Testis (tissue), 3 donors: ENCODE results near the gene KIF4B. TPM values are rescaled to one million over a fixed set of nuclear protein-coding genes. Genes with fewer than 3 reads are reported as not detected.
"Not testable (repeated sequence)": the region's sequence is repeated elsewhere in the genome, so short reads cannot be mapped to it uniquely, and the experiment has no call there.

Experiments used
- DNase-seq: peaks from one replicate; pipeline ENCODE4 v3.0.0-alpha.2; 2019
- H3K27ac ChIP-seq, 2 donors: fragments of 200-600 bp; sonication (generic); one replicate each; pipeline ENCODE4 v1.5.1; 2019
- H3K27me3 ChIP-seq: fragments of 200-600 bp; sonication (generic); one replicate; pipeline ENCODE4 v1.5.1; 2019
- H3K36me3 ChIP-seq: fragments of 200-600 bp; sonication (generic); one replicate; pipeline ENCODE4 v1.5.1; 2017; ENCODE audit warnings: low read depth; ENCODE audit errors: missing control alignments
- H3K4me1 ChIP-seq: fragments of 200-600 bp; sonication (generic); one replicate; pipeline ENCODE4 v1.5.1; 2019
- H3K4me3 ChIP-seq, 2 donors: fragments of 200-600 bp; sonication (generic); one replicate each; pipeline ENCODE4 v1.5.1; 2017 to 2019
- H3K9me3 ChIP-seq: fragments of 200-600 bp; sonication (generic); one replicate; pipeline ENCODE4 v1.5.1; 2017
- CTCF ChIP-seq, 3 experiments: fragments of 450-650 bp in 2 of 3; fragments of 200-600 bp in 1 of 3; sonication (generic) in 1 of 3; IDR thresholded peaks; one replicate each; pipeline ENCODE4 v1.5.1; 2016 to 2019; ENCODE audit warnings: antibody characterized with exemption in 3 of 3, mild to moderate bottlenecking in 2 of 3, moderate library complexity in 1 of 3
- POLR2A ChIP-seq: fragments of 450-650 bp; IDR thresholded peaks from one replicate; pipeline ENCODE4 v1.6.1; 2017; ENCODE audit warnings: antibody characterized with exemption, mild to moderate bottlenecking, moderate library complexity
- WGBS, 2 donors: methylation state at CpG; one replicate each; pipeline ENCODE4 v1.1.5; 2018; 5-methylcytosine and 5-hydroxymethylcytosine counted together
- intact Hi-C: fragments of 100-400 bp; cut with DNase I; formaldehyde crosslinking; loops from one replicate; pipeline ENCODE4 v1.15.1; 2023; ENCODE audit warnings: low total_unique reads
- polyA plus RNA-seq: library from polyadenylated mRNA; stranded (reverse); fragments of 350-450 nt; fragmentation: Illumina TruSeq; extraction: RNeasy Lipid Tissue Mini Kit (QIAGEN cat#74804); gene quantifications from one replicate; pipeline ENCODE4 v1.2.3, GENCODE V29; 2014; ENCODE audit warnings: low read depth, low replicate concordance; ENCODE audit not compliant: insufficient read depth
- total RNA-seq, 2 donors: library from RNA; depleted of rRNA; stranded (reverse); fragments of >200 nt; gene quantifications; one replicate each; pipeline ENCODE4 v1.2.3, GENCODE V29; 2016

KIF4B gene
- total and polyA plus RNA-seq, 3 donors from 2014 or later = 3.0 to 10.6 (median 6.6) TPM

DNA sequence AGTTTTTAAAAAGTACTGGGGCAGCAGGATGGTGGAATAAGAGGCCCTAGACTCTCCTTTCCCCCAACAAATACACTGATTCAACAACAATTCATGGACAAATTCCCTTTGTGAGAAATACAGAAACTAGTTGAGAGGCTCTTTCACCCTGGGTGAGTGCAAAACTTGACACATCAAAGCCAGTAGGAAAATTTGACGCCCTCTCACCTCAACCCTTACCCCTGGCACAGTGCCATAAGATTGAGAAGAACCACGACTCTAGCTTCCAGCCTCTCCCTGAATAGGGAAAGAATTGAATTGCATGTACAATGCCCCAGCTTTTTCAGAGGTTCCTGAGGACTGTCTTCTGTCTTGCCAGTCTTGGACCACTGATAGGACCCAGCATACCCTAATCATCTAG lies 12.3 kb downstream of the KIF4B start:
- Histone ChIP-seq H3K27me3 (no peaks in the 10 kb centered on the region), H3K27ac (no peak overlapping the region), H3K4me1 (no peaks in the 10 kb centered on the region), H3K9me3 (no peaks in the 10 kb centered on the region), H3K36me3 (no peaks in the 10 kb centered on the region), H3K4me3 (no peak overlapping the region)
- TF ChIP-seq POLR2A (no peak), CTCF (IDR thresholded peaks at IDR 0.05) (no peak)
- intact Hi-C loops = no loop called here
- WGBS, 2 donors = 55 to 62% methylated on average over 2 of the region's 2 CpGs
- no peak for DNase-seq

DNA sequence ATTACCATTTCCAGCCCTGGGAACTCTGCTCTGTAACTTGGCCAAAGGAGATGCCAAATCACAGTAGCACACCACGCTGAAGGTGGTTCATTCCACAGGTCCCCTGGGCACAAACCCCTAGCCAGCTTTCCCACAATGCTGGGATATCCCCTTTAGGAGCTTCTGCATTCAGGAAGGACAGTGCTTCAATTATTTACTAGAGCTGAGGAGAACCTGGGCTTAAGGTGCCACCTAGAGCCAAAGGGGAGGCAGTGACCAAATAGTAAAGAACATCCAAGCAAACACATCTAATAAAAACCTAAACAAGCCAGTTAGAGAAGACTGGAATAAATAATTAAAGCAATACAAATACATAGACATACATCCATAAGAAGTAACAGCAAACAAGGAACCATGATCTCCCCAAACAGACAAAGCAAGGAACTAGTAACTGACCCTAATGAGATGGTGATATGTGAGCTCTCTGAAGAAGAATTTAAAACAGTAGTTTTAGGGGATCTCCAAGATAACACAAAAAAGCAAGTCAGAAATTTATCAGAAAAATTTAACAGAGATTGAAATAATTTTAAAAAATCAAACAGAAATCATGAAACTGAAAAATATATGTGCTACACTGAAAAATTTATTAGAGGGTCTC lies 14.6 kb downstream of the KIF4B start:
- DNase-seq = no peak
- 62 to 67% methylated on average over 1 of the region's 1 CpG for WGBS, 2 donors

GRCh38 chr5:155029240-155029639 lies 15.7 kb downstream of the KIF4B start:
- 65 to 87% methylated on average over 1 of the region's 1 CpG for WGBS, 2 donors
- intact Hi-C loops = no loop called here
- H3K36me3 ChIP-seq = no peaks in the 10 kb centered on the region
- H3K4me1 ChIP-seq = no peaks in the 10 kb centered on the region
- no peak overlapping the region for H3K27ac ChIP-seq
- DNase-seq = no peak
- H3K9me3 ChIP-seq = no peaks in the 10 kb centered on the region
- H3K27me3 ChIP-seq = no peaks in the 10 kb centered on the region
- no peak for TF ChIP-seq CTCF (IDR thresholded peaks at IDR 0.05)
- TF ChIP-seq POLR2A = no peak
- no peak overlapping the region for H3K4me3 ChIP-seq

More for the DNA sequence above, 14.6 kb downstream of the KIF4B start:
- Histone ChIP-seq H3K9me3 (no peaks in the 10 kb centered on the region), H3K36me3 (no peaks in the 10 kb centered on the region), H3K27ac (no peak overlapping the region), H3K4me1 (no peaks in the 10 kb centered on the region), H3K4me3 (no peak overlapping the region), H3K27me3 (no peaks in the 10 kb centered on the region)
- no peak for TF ChIP-seq POLR2A
- TF ChIP-seq CTCF (IDR thresholded peaks at IDR 0.05) = no peak
- intact Hi-C loops = no loop called here

- 81 to 90% methylated on average over 1 of the region's 1 CpG for WGBS, 2 donors
- H3K4me1 ChIP-seq, H3K36me3 ChIP-seq, DNase-seq, H3K4me3 ChIP-seq, H3K9me3 ChIP-seq, intact Hi-C loops, H3K27me3 ChIP-seq, H3K27ac ChIP-seq: not testable (repeated sequence)
These were observed 20.7 kb downstream of the KIF4B start for GRCh38 chr5:155034145-155034744.

DNA sequence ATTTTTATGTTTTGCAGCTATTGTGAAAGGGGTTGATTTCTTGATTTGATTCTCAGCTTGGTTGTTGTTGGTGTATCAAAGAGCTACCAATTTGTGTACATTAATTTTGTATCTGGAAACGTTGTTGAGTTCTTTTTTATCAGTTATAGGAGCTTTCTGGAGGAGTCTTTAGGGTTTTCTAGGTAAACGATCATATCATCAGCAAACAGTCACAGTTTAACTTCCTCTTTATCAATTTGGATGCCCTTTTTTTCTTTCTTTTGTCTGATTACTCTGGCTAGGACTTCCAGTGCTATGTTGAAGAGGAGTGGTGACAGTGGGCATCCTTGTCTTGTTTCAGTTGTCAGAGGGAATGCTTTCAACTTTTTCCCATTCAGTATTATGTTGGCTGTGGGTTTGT lies 21.5 kb downstream of the KIF4B start:
- H3K4me3 ChIP-seq, DNase-seq, intact Hi-C loops, H3K27ac ChIP-seq, H3K27me3 ChIP-seq, H3K9me3 ChIP-seq, H3K4me1 ChIP-seq, H3K36me3 ChIP-seq: not testable (repeated sequence)
- 30 to 45% methylated on average over 2 of the region's 2 CpGs for WGBS, 2 donors
